Adrenal gland (tissue), 12 donors: ENCODE results near the gene PRSS8. TPM values are rescaled to one million over a fixed set of nuclear protein-coding genes. Genes with fewer than 3 reads are reported as not detected.
"Not testable (repeated sequence)": the region's sequence is repeated elsewhere in the genome, so short reads cannot be mapped to it uniquely, and the experiment has no call there.

Source experiments
- DNase-seq, 7 donors: peaks; one replicate each; pipeline ENCODE4 v3.0.0-alpha.2; 2019 to 2020
- H3K27ac ChIP-seq, 5 donors: fragments of 200-600 bp; sonication (generic) in 4 of 5; 1 replicate in 3 of 5; 2 replicates in 2 of 5; pipeline versions ENCODE4 v1.5.1 to v1.8.0; 2016 to 2020; ENCODE audit warnings: mild to moderate bottlenecking in 1 of 5
- H3K27me3 ChIP-seq: fragments of 200-600 bp; 2 replicates; pipeline ENCODE4 v1.8.0; 2021
- H3K36me3 ChIP-seq, 2 donors: fragments of 200-600 bp; replicated peaks in 1 of 2; 1 replicate in 1 of 2; 2 replicates in 1 of 2; pipeline versions ENCODE4 v1.5.1 to v1.8.0; 2018 to 2022
- H3K4me1 ChIP-seq, 2 donors: fragments of 200-600 bp; replicated peaks in 1 of 2; 1 replicate in 1 of 2; 2 replicates in 1 of 2; pipeline versions ENCODE4 v1.5.1 to v1.8.0; 2018 to 2021
- H3K4me3 ChIP-seq, 4 donors: fragments of 200-600 bp; sonication (generic) in 3 of 4; one replicate each; pipeline ENCODE4 v1.5.1; 2016 to 2018
- H3K9me3 ChIP-seq, 3 donors: fragments of 200-600 bp; sonication (generic) in 1 of 3; replicated peaks in 1 of 3; 1 replicate in 2 of 3; 2 replicates in 1 of 3; pipeline versions ENCODE4 v1.5.1 to v1.8.0; 2016 to 2021
- CTCF ChIP-seq, 6 experiments: fragments of 450-650 bp in 4 of 6; fragments of 200-600 bp in 2 of 6; sonication (generic) in 1 of 6; IDR thresholded peaks; 1 replicate in 5 of 6; 2 replicates in 1 of 6; pipeline versions ENCODE4 v1.5.1 to v1.8.0; 2016 to 2021; ENCODE audit warnings: antibody characterized with exemption in 6 of 6, mild to moderate bottlenecking in 2 of 6, moderate library complexity in 1 of 6
- POLR2A ChIP-seq, 2 donors: fragments of 450-650 bp; IDR thresholded peaks; one replicate each; pipeline ENCODE4 v1.6.1; 2017; ENCODE audit warnings: antibody characterized with exemption in 2 of 2, mild to moderate bottlenecking in 2 of 2, moderate library complexity in 1 of 2
- WGBS, 4 donors: extraction: QIAGEN DNeasy Blood & Tissue Kit in 2 of 4; methylation state at CpG; one replicate each; pipeline versions ENCODE4 v1.1.5 to v1.1.7; 2013 to 2017; 5-methylcytosine and 5-hydroxymethylcytosine counted together
- intact Hi-C, 2 donors: fragments of 100-400 bp; cut with DNase I; formaldehyde crosslinking; loops; one replicate each; pipeline versions ENCODE4 v1.14.1 to v1.15.0; 2022 to 2023
- polyA plus RNA-seq, 3 donors: library from polyadenylated mRNA; stranded (reverse); fragments of 200-250 nt in 2 of 3; fragments of 350-450 nt in 1 of 3; fragmentation: Illumina TruSeq in 1 of 3; extraction: RNeasy Lipid Tissue Mini Kit (QIAGEN cat#74804) in 1 of 3; gene quantifications; one replicate each; pipeline ENCODE4 v1.2.3, GENCODE V29; 2013 to 2014
- total RNA-seq, 9 donors: library from RNA; depleted of rRNA in 4 of 9; stranded (reverse); fragments of >200 nt in 4 of 9; fragments of 120-200 nt in 1 of 9; fragmentation: NEBNext Ultra II Directional in 1 of 9; extraction: Animal tissue kit (Norgen Biotek cat#: 25700) in 1 of 9; gene quantifications; one replicate each; pipeline versions ENCODE4 v1.1.0 to v1.2.4, GENCODE V29; 2013 to 2023
- donor health status: healthy with polysubstance abuse.
- donor health status: Bipolar disorder and iron deficiency.
- donor health status: DM: yes; HTN: yes; CAD: no.
- donor health status: DM: no; HTN: no; CAD: no.
- donor health status: DM: no; HTN: no; CAD: no.
- donor health status: DM: yes; HTN: yes; CAD: no.

The PRSS8 gene
- total and polyA plus RNA-seq, 12 donors: 0.16 to 1.8 (median 0.42) TPM; not detected in 5

- DNase-seq: peak; percentile 76 to 96 (median 93)
- H3K4me3 ChIP-seq: peak overlapping the region in 1 of 4 donors; percentile 33
- intact Hi-C loops: no loop called here
Observed at GRCh38 chr16:31138621-31139578, 3.4 kb upstream of the PRSS8 start.

GRCh38 chr16:31136822-31137499 is 1.4 kb upstream of the PRSS8 start:
- H3K27me3 ChIP-seq, H3K36me3 ChIP-seq, H3K4me3 ChIP-seq, H3K9me3 ChIP-seq, H3K27ac ChIP-seq, intact Hi-C loops: not testable (repeated sequence)
- peaks cover 17 to 23% of the 10 kb centered on the region in 2 donors for H3K4me1 ChIP-seq
- peak in 1 of 7 donors; percentile 19 for DNase-seq
- 88 to 93% (median 89%) methylated on average over 20 of the region's 20 CpGs for WGBS, 4 donors

More at GRCh38 chr16:31138621-31139578, 3.4 kb upstream of the PRSS8 start:
- H3K36me3 ChIP-seq: no peaks in the 10 kb centered on the region
- H3K27ac ChIP-seq: peak overlapping the region in 4 of 5 donors; percentile 51 to 86 (median 66)
- H3K4me1 ChIP-seq: peaks cover 23 to 26% of the 10 kb centered on the region in 2 donors
- H3K9me3 ChIP-seq: no peaks in the 10 kb centered on the region
- 29 to 51% (median 41%) methylated on average over 14 to 27 of the region's 27 CpGs for WGBS, 4 donors
- H3K27me3 ChIP-seq: no peaks in the 10 kb centered on the region
- TF ChIP-seq CTCF (IDR thresholded peaks at IDR 0.05): no peak
- TF ChIP-seq POLR2A (IDR thresholded peaks at IDR 0.05): peak in 1 of 2 donors; percentile 46

GRCh38 chr16:31136287-31136662 is 748 bp upstream of the PRSS8 start:
- TF ChIP-seq POLR2A (IDR thresholded peaks at IDR 0.05) (no peak), CTCF (IDR thresholded peaks at IDR 0.05) (no peak)
- H3K36me3 ChIP-seq: peaks cover 0 to 4% of the 10 kb centered on the region in 2 donors
- no peaks in the 10 kb centered on the region for H3K27me3 ChIP-seq
- no peaks in the 10 kb centered on the region for H3K9me3 ChIP-seq
- peaks cover 10 to 16% of the 10 kb centered on the region in 2 donors for H3K4me1 ChIP-seq
- 88 to 94% (median 90%) methylated on average over 4 to 6 of the region's 6 CpGs for whole genome bisulfite sequencing, 4 donors
- peak in 1 of 7 donors; percentile 16 for DNase-seq
- no peak overlapping the region for H3K27ac ChIP-seq
- intact Hi-C loops: no loop called here
- no peak overlapping the region for H3K4me3 ChIP-seq

GRCh38 chr16:31134625-31135534 is 647 bp downstream of the PRSS8 start:
- 21 to 35% (median 34%) methylated on average over 14 to 18 of the region's 18 CpGs for WGBS, 4 donors
- peaks cover 7 to 11% of the 10 kb centered on the region in 2 donors for H3K4me1 ChIP-seq
- intact Hi-C loops: no loop called here
- peak in 1 of 6 experiments; percentile 14 for TF ChIP-seq CTCF (IDR thresholded peaks at IDR 0.05)
- no peak for TF ChIP-seq POLR2A (IDR thresholded peaks at IDR 0.05)
- H3K27me3 ChIP-seq: no peaks in the 10 kb centered on the region
- H3K36me3 ChIP-seq: peaks cover 0 to 12% of the 10 kb centered on the region in 2 donors
- H3K27ac ChIP-seq: no peak overlapping the region
- H3K4me3 ChIP-seq: no peak overlapping the region
- peak in 2 of 7 donors; percentile 21 to 31 for DNase-seq
- no peaks in the 10 kb centered on the region for H3K9me3 ChIP-seq
